Colon (tissue), 2 donors: ENCODE measurements around the gene SRC.

ENCODE experiments used
- FAIRE-seq: peaks from 2 replicates; lab custom pipeline; 2012; peaks lifted over from hg19 to GRCh38; lab: Jason Lieb, UNC
- donor health status: control.
- donor health status: control.

The SRC gene

DNA sequence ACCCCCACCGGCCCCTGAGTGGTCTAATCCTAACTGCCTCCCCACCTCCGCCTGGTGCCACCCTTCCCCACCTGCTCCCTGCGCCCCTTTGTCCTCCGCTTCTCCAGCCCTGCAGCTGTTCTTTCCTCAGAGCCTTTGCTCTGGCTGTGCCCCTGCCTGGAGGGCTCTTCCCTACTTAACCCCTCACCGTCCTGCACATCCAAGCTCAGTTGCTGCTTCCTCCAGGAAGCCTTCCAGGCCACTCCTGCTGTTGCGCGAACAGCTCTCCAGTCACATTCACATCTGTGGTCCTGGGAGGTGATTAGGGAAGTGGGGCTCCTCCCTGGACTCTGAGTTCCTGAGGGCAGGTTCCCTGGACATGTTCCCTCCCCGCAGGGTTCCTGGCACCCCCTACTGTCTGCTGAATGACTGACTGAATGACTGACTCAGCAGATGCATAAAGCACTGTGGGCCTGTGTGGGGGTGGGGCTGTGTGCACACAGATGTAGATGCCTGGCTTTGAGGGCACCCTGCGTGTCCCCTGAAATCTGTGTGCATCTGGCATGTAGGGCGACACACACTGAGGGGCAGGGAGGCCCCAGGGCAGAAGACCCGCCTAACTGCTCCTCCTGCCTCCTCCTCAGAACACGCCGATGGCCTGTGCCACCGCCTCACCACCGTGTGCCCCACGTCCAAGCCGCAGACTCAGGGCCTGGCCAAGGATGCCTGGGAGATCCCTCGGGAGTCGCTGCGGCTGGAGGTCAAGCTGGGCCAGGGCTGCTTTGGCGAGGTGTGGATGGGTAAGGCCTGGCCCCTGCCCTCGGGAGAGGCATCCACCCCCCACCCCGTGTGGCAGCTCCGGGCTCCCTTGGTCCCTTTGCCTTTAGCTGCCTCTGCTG, 51.4 kb downstream of the SRC start:
- FAIRE-seq, result no peak

DNA sequence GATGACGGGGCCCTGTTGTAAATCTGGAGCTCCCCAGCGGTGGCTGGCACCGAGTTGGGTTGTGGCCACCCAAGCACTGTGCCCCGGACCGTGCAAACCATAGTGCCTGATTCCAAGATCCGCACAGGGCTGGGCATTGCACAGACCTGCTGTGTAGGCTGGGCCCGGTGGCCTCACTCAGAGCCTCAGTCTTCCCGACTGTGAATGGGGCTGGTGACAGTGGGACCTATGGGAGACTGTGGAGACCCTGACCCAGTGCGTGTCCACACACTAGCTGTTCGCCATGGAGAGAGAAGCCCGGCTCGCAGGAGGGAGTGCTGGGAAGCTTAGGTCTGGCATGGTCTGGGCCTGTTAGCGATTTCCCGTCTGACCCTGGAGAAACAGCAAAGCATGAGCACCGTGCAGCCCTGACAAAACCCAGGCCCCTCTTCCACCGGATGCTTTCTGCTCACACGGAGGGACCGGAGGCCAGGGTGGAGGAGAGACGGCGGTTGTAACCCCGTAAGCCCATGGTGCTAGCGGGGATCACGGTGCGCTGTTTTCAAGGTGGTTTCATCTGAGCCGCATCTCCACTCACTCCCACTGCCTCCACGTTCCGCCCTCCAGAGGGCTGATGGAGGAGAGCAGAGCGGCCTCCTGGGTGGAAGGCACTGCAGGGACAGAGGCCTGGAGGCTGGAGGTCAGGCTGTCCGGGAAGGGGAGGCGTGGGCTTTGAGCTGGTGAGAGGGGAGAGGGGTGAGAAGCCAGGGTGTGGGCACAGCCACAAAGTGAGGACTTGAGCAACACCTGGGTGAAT, 52.2 kb downstream of the SRC start:
- FAIRE-seq, result no peak

GRCh38 chr20:37398750-37399621, 53.0 kb downstream of the SRC start:
- FAIRE-seq, result no peak

GRCh38 chr20:37401282-37401929, 55.5 kb downstream of the SRC start:
- no peak for FAIRE-seq

DNA sequence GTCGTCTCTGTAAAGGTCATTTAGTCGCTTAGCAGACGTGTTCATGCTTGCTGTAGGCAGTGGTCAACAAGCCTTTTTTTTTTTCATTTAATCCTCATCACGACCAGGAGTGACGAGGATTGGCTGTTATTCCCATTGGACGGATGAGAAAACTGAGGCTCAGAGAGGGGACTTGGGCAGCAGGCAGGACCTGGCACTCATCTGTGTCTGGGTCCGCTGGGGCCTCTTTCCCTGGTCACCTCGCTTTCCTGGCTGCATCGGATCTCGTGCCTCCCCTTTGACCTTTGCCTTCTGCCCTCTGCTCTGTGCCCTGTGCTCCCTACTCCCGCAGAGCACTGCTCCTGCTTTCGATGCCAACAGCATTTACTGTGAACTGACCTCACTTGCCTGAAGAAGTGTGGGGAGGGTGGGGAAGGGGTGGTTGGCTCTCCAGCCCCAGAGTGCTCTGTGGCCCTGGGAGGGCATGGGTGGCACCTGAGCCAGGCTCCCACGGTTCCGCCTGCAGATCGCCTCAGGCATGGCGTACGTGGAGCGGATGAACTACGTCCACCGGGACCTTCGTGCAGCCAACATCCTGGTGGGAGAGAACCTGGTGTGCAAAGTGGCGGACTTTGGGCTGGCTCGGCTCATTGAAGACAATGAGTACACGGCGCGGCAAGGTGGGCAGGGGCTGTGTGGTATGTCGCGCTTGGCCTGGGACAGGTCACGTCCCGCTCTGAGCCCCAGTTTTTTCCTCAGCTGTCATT, 56.2 kb downstream of the SRC start:
- no peak for FAIRE-seq

- no peak for FAIRE-seq
These were observed 57.4 kb downstream of the SRC start for GRCh38 chr20:37403107-37404033.

DNA sequence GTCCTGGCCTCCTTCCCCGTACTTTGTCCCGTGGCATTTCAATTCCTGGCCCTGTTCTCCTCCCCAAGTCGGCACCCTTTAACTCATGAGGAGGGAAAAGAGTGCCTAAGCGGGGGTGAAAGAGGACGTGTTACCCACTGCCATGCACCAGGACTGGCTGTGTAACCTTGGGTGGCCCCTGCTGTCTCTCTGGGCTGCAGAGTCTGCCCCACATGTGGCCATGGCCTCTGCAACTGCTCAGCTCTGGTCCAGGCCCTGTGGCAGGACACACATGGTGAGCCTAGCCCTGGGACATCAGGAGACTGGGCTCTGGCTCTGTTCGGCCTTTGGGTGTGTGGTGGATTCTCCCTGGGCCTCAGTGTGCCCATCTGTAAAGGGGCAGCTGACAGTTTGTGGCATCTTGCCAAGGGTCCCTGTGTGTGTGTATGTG, 58.5 kb downstream of the SRC start:
- no peak for FAIRE-seq

- FAIRE-seq, result no peak
These were observed 59.5 kb downstream of the SRC start for GRCh38 chr20:37405351-37405897.

- FAIRE-seq, result no peak
These were observed 60.4 kb downstream of the SRC start for GRCh38 chr20:37406010-37406998.

GRCh38 chr20:37407019-37407566, 61.2 kb downstream of the SRC start:
- no peak for FAIRE-seq

- FAIRE-seq, result no peak
These were observed 61.6 kb downstream of the SRC start for GRCh38 chr20:37407573-37408002.

DNA sequence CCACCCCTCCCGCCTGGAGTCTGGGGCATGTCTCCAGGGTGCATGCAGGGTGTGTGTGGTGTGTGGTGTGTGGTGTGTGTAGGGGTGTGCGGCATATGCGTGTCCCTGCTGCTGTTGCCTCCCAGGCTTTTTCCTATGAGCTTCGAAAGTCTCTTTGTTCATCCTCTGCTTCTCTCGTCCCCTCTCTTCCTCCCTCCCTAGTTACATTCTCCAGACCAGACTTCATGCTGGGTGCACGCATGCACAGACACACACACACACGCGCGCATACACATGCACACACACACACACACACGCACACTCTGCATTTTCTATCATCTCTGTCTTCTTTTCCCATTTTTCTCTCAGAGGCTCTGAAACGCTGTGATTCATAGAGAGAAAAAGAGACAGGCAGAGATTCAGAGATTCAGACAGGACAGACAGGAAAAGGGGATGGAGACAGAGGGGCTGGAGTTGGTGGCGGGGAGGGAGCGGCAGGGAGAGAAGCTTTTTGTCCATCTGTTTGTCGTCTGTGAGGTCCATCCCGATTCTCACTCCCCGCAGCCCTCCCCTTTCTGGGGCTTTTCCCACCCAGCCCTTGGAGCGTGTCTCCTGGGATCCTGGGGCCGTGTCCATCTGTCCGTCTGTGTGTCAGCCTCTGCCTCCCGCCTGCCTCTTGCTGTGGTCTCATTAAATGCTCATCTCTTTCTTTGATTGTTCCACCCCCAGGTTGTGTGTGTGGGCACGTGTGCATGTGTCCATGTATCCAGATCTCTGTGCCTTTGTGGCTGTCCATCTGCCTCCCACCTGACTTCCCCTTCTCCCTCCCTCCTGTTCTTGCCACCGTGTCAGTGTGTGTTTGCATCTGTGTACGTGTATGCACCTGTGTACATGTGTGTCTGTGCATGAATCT, 62.6 kb downstream of the SRC start:
- no peak for FAIRE-seq

DNA sequence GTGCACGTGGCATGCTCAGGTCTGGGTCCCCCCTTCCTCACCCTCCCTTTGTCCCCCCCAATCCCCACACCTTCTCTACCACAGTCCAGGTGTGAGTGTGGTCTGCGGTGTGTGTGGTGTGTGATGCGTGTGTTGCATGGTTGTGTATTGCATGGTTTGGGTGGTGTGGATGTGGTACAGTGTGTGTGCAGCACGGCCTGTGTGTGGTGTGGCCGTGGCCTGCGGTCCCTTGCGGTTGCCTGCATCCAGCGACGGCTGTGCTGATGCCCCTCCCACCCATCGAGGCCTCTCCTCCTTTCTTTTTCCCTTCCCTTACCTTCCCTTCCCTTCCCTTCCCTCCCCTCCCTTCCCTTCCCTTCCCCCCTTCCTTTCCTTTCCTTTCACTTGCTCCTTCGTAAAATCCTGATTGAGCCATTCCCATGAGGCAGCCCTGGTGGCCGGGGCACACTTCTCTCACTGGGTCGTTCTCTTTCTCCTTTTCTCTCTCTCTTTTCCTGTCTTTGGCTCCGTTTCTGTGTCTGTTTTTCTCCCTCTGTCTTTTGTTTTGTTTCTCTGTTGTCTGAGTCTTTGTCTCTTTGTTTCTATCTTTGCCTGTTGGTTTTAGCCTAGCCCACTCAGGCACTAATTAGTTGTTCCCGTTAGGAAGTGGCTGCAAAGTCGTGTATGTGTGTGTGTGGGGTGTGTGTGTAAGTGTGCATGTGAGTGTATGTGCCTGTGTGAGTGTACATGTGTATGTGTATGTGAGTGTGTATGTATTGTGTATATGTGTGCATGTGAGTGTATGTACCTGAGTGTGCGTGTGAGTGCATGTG, 65.7 kb downstream of the SRC start:
- FAIRE-seq, result no peak

GRCh38 chr20:37413023-37413334, 67.0 kb downstream of the SRC start:
- no peak for FAIRE-seq

DNA sequence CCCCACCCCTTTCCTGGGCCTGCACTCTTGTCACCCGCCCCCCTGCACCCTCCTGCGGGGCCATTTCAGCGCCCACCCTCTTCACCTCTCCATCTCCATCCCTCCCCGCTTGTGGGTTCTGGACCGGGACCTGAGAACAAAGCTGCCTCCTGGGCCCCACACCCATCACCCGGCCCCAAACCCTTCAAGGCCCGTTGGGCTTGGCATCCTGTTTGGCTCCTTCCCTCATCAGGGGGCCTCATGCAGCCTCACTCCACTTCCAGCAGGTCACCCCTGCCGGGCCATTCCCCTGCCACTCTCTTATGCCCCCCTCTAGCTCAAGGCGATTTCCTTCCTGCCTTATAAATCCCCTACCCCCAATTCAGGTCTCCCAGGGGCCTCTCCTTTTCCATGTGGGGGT, 67.4 kb downstream of the SRC start:
- no peak for FAIRE-seq
